HG02981 (cell line): Measurements from ENCODE around the gene GPR161.

Source experiments
- ATAC-seq: cut with Tn5 transposase; IDR thresholded peaks from one replicate; pipeline ENCODE4 v1.9.1; 2021; ENCODE audit warnings: mild to moderate bottlenecking, moderate library complexity; ENCODE audit not compliant: unreplicated experiment

The GPR161 gene

GRCh38 chr1:168148916-168149315 is 12.2 kb upstream of the GPR161 start:
- ATAC-seq, result peak; percentile 64

- no peak for ATAC-seq
Observed at GRCh38 chr1:168146626-168147025, 9.9 kb upstream of the GPR161 start.

- ATAC-seq, result no peak
Observed at GRCh38 chr1:168146160-168146539, 9.4 kb upstream of the GPR161 start.

- ATAC-seq, result peak; percentile 95
Observed at GRCh38 chr1:168145184-168146159, 8.7 kb upstream of the GPR161 start.

GRCh38 chr1:168141871-168142385 is 5.2 kb upstream of the GPR161 start:
- no peak for ATAC-seq

GRCh38 chr1:168139070-168139469 is 2.3 kb upstream of the GPR161 start:
- ATAC-seq, result no peak

GRCh38 chr1:168138134-168138533 is 1.4 kb upstream of the GPR161 start:
- ATAC-seq, result no peak

- no peak for ATAC-seq
Observed at GRCh38 chr1:168137515-168137821, 738 bp upstream of the GPR161 start.

GRCh38 chr1:168135921-168136708 is 615 bp downstream of the GPR161 start:
- no peak for ATAC-seq

GRCh38 chr1:168135116-168135920 is 1.4 kb downstream of the GPR161 start:
- ATAC-seq, result no peak

GRCh38 chr1:168134642-168135041 is 2.1 kb downstream of the GPR161 start:
- no peak for ATAC-seq

GRCh38 chr1:168134132-168134531 is 2.6 kb downstream of the GPR161 start:
- no peak for ATAC-seq

GRCh38 chr1:168129933-168130332 is 6.8 kb downstream of the GPR161 start:
- ATAC-seq, result no peak

GRCh38 chr1:168127503-168127902 is 9.2 kb downstream of the GPR161 start:
- no peak for ATAC-seq

GRCh38 chr1:168125051-168125450 is 11.7 kb downstream of the GPR161 start:
- no peak for ATAC-seq

GRCh38 chr1:168121401-168122011 is 15.2 kb downstream of the GPR161 start:
- no peak for ATAC-seq

- ATAC-seq, result no peak
Observed at GRCh38 chr1:168119750-168120149, 17.0 kb downstream of the GPR161 start.

GRCh38 chr1:168116327-168116799 is 20.4 kb downstream of the GPR161 start:
- no peak for ATAC-seq

- ATAC-seq, result no peak
Observed at GRCh38 chr1:168114845-168115244, 21.9 kb downstream of the GPR161 start.

GRCh38 chr1:168112673-168113305 is 23.9 kb downstream of the GPR161 start:
- ATAC-seq, result no peak
